Measurements from ENCODE around the gene ACOX3.

The ACOX3 gene

DNA sequence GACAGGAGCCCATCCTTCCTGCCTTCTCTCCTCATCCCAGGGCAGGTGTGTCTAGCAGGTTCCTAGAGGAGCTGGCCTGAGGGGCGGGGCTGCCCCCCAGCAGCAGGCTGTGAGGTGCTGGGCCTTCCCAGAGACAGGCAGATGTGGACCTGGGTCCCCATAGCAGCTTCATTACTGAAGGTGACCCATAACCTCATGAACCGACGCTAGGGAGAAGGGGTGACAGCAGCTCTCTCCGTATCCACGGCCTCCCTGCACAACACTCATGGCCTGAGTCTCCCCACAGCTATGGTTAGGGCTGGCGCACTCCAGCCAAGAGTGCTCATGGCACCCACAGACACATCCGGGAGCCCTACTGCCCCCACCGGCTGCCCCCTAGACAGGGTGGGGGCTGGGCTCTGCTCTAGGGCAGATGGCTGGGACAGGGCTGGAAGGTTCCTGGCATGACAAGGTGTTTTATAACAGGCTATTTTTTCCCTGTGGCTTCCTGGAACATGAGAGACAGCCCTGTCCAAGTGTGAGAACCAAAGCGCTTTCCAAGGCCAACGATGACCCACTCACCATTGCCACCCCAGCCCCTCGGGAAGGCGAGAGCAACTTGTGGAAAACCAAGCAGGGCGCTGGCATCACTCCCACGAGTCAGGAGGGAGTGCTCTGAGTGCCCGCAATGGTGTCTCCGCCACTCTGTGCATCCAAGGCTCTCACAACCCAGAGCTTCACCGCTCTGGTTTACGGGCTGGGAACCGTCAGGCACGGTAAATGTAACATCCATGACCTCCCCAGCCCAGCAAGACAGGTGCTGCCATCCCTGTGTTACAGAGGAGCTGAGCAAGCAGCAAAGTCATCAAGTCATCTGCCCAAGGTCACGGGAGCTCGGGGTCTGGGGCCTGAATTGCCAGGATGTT is 59.8 kb downstream of the ACOX3 start:
- no peaks in the 10 kb centered on the region for H3K79me1 ChIP-seq (ENCODE audit: low read depth, low read length)
- H2BK120ac ChIP-seq (ENCODE audit: low read depth, low read length) = no peak overlapping the region
- H3K18ac ChIP-seq (ENCODE audit: low read length) = peak overlapping the region; percentile 24
- no peaks in the 10 kb centered on the region for H3K9me3 ChIP-seq (replicated peaks in 1 of 2; ENCODE audit: control insufficient read depth in 2 of 2, insufficient read depth in 1 of 2, low read depth in 1 of 2, low read length in 2 of 2)
- H2BK5ac ChIP-seq (ENCODE audit: low read length) = no peak overlapping the region
- no peaks in the 10 kb centered on the region for H3K27me3 ChIP-seq (ENCODE audit: control insufficient read depth in 3 of 3, insufficient read depth in 3 of 3, low read depth in 1 of 3, low read length in 3 of 3)
- H3K4me1 ChIP-seq (ENCODE audit: control insufficient read depth in 2 of 2, insufficient read depth in 1 of 2, low read depth in 1 of 2, low read length in 2 of 2) = peaks cover 0 to 2% of the 10 kb centered on the region in 2 donors
- peak overlapping the region; percentile 31 for H2BK12ac ChIP-seq (ENCODE audit: low read length)
- peak overlapping the region; percentile 20 for H3K23ac ChIP-seq (ENCODE audit: low read depth, low read length, poor library complexity)
- H3K36me3 ChIP-seq (replicated peaks in 1 of 2; ENCODE audit: control insufficient read depth in 2 of 2, insufficient read depth in 2 of 2, low read length in 2 of 2) = no peaks in the 10 kb centered on the region
- H3K9ac ChIP-seq (ENCODE audit: low read depth, low read length, poor library complexity) = no peak overlapping the region
- H2AFZ ChIP-seq (ENCODE audit: low read length) = no peak overlapping the region
- H3K4ac ChIP-seq (ENCODE audit: low read length) = no peak overlapping the region
- no peak overlapping the region for H3K27ac ChIP-seq (replicated peaks; ENCODE audit: low read length)
- no peak overlapping the region for H4K8ac ChIP-seq (ENCODE audit: low read depth, low read length)
- no peak overlapping the region for H4K91ac ChIP-seq (ENCODE audit: low read depth, low read length, poor library complexity)
- no CpG with 5 or more reads among the region's 22 CpGs for WGBS, 2 donors (ENCODE audit: extremely low coverage in 2 of 2, insufficient read length in 2 of 2, insufficient replicate concordance in 1 of 2)
- no peak overlapping the region for H2BK15ac ChIP-seq (ENCODE audit: low read length)
- DNase-seq (ENCODE audit: low spot score) = no peak
- H3K14ac ChIP-seq (ENCODE audit: low read length) = no peak overlapping the region
- no peak overlapping the region for H3K4me2 ChIP-seq (ENCODE audit: insufficient read depth, low read length, poor library complexity, severe bottlenecking)
- H3K4me3 ChIP-seq (ENCODE audit: low read length in 2 of 2) = no peak overlapping the region
- H2AK5ac ChIP-seq (ENCODE audit: low read depth, low read length) = peak overlapping the region; percentile 38

DNA sequence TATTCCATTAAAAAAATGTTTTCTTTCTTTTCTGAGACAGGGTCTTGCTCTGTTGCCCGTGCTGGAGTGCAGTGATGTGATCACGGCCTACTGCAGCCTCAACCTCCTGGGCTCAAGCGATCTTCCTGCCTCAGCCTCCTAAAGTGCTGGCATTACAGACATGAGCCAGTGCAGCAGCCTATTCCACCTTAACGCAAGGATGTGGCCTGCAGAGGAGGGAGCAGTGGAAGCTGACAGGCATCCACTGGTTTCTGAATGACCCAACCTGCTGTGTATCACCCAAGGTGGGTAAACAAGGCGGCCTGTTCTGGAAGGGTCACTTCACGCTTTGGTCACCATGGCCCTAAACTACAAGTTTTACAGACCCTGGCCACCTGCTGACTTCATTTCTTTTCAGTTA is 60.8 kb downstream of the ACOX3 start:
- H2AFZ ChIP-seq (ENCODE audit: low read length) = no peak overlapping the region
- no CpG with 5 or more reads among the region's 6 CpGs for WGBS, 2 donors (ENCODE audit: extremely low coverage in 2 of 2, insufficient read length in 2 of 2, insufficient replicate concordance in 1 of 2)
- H2BK12ac ChIP-seq (ENCODE audit: low read length) = no peak overlapping the region

DNA sequence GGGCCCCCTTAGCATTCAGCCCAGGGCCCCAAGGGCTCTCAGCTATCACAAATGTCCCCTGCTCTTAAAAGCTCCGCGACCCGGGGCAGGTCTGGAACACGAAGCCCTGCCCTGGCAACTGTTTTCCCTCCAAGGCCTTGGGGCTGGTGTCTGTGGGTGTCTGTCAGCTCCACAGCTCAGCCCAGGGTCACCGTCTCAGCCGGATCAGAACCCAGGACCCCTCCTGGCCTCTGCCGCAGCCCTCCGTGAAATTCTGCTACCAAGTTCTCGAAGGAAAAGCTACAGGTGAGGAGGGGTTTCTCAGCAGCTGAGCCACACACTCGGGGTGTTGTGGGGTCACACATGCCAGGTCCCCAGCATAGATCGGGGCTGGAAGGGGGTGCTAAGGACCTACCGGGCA is 61.2 kb downstream of the ACOX3 start:
- no peak overlapping the region for H4K8ac ChIP-seq (ENCODE audit: low read depth, low read length)
- WGBS, 2 donors (ENCODE audit: extremely low coverage in 2 of 2, insufficient read length in 2 of 2, insufficient replicate concordance in 1 of 2) = no CpG with 5 or more reads among the region's 12 CpGs
- peak overlapping the region; percentile 19 for H2AK5ac ChIP-seq (ENCODE audit: low read depth, low read length)

More for the DNA sequence above, 60.8 kb downstream of the ACOX3 start:
- Histone ChIP-seq H3K4me3 (ENCODE audit: low read length in 2 of 2) (no peak overlapping the region), H3K23ac (ENCODE audit: low read depth, low read length, poor library complexity) (no peak overlapping the region), H3K4ac (ENCODE audit: low read length) (no peak overlapping the region), H4K91ac (ENCODE audit: low read depth, low read length, poor library complexity) (no peak overlapping the region), H3K9ac (ENCODE audit: low read depth, low read length, poor library complexity) (no peak overlapping the region), H3K79me1 (ENCODE audit: low read depth, low read length) (no peaks in the 10 kb centered on the region), H3K27ac (replicated peaks; ENCODE audit: low read length) (no peak overlapping the region), H3K4me2 (ENCODE audit: insufficient read depth, low read length, poor library complexity, severe bottlenecking) (no peak overlapping the region), H3K18ac (ENCODE audit: low read length) (no peak overlapping the region), H2AK5ac (ENCODE audit: low read depth, low read length) (no peak overlapping the region), H2BK120ac (ENCODE audit: low read depth, low read length) (no peak overlapping the region), H3K14ac (ENCODE audit: low read length) (no peak overlapping the region), H4K8ac (ENCODE audit: low read depth, low read length) (no peak overlapping the region), H3K27me3 (ENCODE audit: control insufficient read depth in 3 of 3, insufficient read depth in 3 of 3, low read depth in 1 of 3, low read length in 3 of 3) (no peaks in the 10 kb centered on the region), H3K4me1 (ENCODE audit: control insufficient read depth in 2 of 2, insufficient read depth in 1 of 2, low read depth in 1 of 2, low read length in 2 of 2) (peaks cover 0 to 2% of the 10 kb centered on the region in 2 donors), H2BK5ac (ENCODE audit: low read length) (no peak overlapping the region), H3K36me3 (replicated peaks in 1 of 2; ENCODE audit: control insufficient read depth in 2 of 2, insufficient read depth in 2 of 2, low read length in 2 of 2) (no peaks in the 10 kb centered on the region), H2BK15ac (ENCODE audit: low read length) (no peak overlapping the region), H3K9me3 (replicated peaks in 1 of 2; ENCODE audit: control insufficient read depth in 2 of 2, insufficient read depth in 1 of 2, low read depth in 1 of 2, low read length in 2 of 2) (no peaks in the 10 kb centered on the region)
- DNase-seq (ENCODE audit: low spot score) = no peak

DNA sequence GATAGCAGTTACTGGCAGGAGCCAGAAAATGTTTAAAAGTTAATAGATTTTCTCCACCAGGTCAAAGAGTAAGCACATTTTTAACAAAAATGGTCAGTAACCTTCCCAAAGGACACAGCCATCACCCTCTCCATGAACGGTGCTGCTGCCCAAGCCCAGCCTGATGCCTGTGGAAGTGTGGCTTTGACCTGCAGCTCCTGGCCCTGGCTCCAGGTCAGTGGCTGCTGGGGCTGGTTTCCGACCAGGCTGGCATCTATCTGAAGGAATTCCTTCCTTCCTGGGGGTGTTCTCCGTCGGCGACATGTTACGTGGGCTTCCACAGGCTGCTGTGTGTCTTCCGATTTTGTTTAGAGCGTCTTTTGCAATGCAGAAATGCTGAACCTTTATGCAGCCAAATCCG is 61.7 kb downstream of the ACOX3 start:
- Histone ChIP-seq H3K9me3 (replicated peaks in 1 of 2; ENCODE audit: control insufficient read depth in 2 of 2, insufficient read depth in 1 of 2, low read depth in 1 of 2, low read length in 2 of 2) (no peaks in the 10 kb centered on the region), H2AK5ac (ENCODE audit: low read depth, low read length) (no peak overlapping the region), H2BK5ac (ENCODE audit: low read length) (no peak overlapping the region), H3K4ac (ENCODE audit: low read length) (no peak overlapping the region), H3K4me3 (ENCODE audit: low read length in 2 of 2) (no peak overlapping the region), H3K9ac (ENCODE audit: low read depth, low read length, poor library complexity) (no peak overlapping the region), H3K36me3 (replicated peaks in 1 of 2; ENCODE audit: control insufficient read depth in 2 of 2, insufficient read depth in 2 of 2, low read length in 2 of 2) (no peaks in the 10 kb centered on the region), H2BK12ac (ENCODE audit: low read length) (no peak overlapping the region), H3K14ac (ENCODE audit: low read length) (no peak overlapping the region), H3K4me1 (ENCODE audit: control insufficient read depth in 2 of 2, insufficient read depth in 1 of 2, low read depth in 1 of 2, low read length in 2 of 2) (peaks cover 0 to 2% of the 10 kb centered on the region in 2 donors), H3K23ac (ENCODE audit: low read depth, low read length, poor library complexity) (no peak overlapping the region), H3K27ac (replicated peaks; ENCODE audit: low read length) (no peak overlapping the region), H4K91ac (ENCODE audit: low read depth, low read length, poor library complexity) (no peak overlapping the region), H4K8ac (ENCODE audit: low read depth, low read length) (no peak overlapping the region), H2BK120ac (ENCODE audit: low read depth, low read length) (no peak overlapping the region), H3K27me3 (ENCODE audit: control insufficient read depth in 3 of 3, insufficient read depth in 3 of 3, low read depth in 1 of 3, low read length in 3 of 3) (no peaks in the 10 kb centered on the region), H2AFZ (ENCODE audit: low read length) (no peak overlapping the region), H2BK15ac (ENCODE audit: low read length) (no peak overlapping the region), H3K18ac (ENCODE audit: low read length) (peak overlapping the region; percentile 11), H3K4me2 (ENCODE audit: insufficient read depth, low read length, poor library complexity, severe bottlenecking) (no peak overlapping the region), H3K79me1 (ENCODE audit: low read depth, low read length) (no peaks in the 10 kb centered on the region)
- no peak for DNase-seq (ENCODE audit: low spot score)
- no CpG with 5 or more reads among the region's 9 CpGs for WGBS, 2 donors (ENCODE audit: extremely low coverage in 2 of 2, insufficient read length in 2 of 2, insufficient replicate concordance in 1 of 2)

More for the DNA sequence above, 61.2 kb downstream of the ACOX3 start:
- H3K9ac ChIP-seq (ENCODE audit: low read depth, low read length, poor library complexity) = no peak overlapping the region
- H3K79me1 ChIP-seq (ENCODE audit: low read depth, low read length) = no peaks in the 10 kb centered on the region
- peaks cover 0 to 2% of the 10 kb centered on the region in 2 donors for H3K4me1 ChIP-seq (ENCODE audit: control insufficient read depth in 2 of 2, insufficient read depth in 1 of 2, low read depth in 1 of 2, low read length in 2 of 2)
- H3K9me3 ChIP-seq (replicated peaks in 1 of 2; ENCODE audit: control insufficient read depth in 2 of 2, insufficient read depth in 1 of 2, low read depth in 1 of 2, low read length in 2 of 2) = no peaks in the 10 kb centered on the region
- no peak overlapping the region for H2BK12ac ChIP-seq (ENCODE audit: low read length)
- no peak overlapping the region for H3K4ac ChIP-seq (ENCODE audit: low read length)
- H3K4me3 ChIP-seq (ENCODE audit: low read length in 2 of 2) = no peak overlapping the region
- no peak overlapping the region for H4K91ac ChIP-seq (ENCODE audit: low read depth, low read length, poor library complexity)
- no peak overlapping the region for H2BK15ac ChIP-seq (ENCODE audit: low read length)
- H3K18ac ChIP-seq (ENCODE audit: low read length) = peak overlapping the region; percentile 56
- H2BK120ac ChIP-seq (ENCODE audit: low read depth, low read length) = no peak overlapping the region
- H2AFZ ChIP-seq (ENCODE audit: low read length) = no peak overlapping the region
- no peak overlapping the region for H3K14ac ChIP-seq (ENCODE audit: low read length)
- H3K23ac ChIP-seq (ENCODE audit: low read depth, low read length, poor library complexity) = no peak overlapping the region
- no peak overlapping the region for H2BK5ac ChIP-seq (ENCODE audit: low read length)
- H3K4me2 ChIP-seq (ENCODE audit: insufficient read depth, low read length, poor library complexity, severe bottlenecking) = no peak overlapping the region
- no peaks in the 10 kb centered on the region for H3K27me3 ChIP-seq (ENCODE audit: control insufficient read depth in 3 of 3, insufficient read depth in 3 of 3, low read depth in 1 of 3, low read length in 3 of 3)
- no peak for DNase-seq (ENCODE audit: low spot score)
- H3K27ac ChIP-seq (replicated peaks; ENCODE audit: low read length) = no peak overlapping the region
- H3K36me3 ChIP-seq (replicated peaks in 1 of 2; ENCODE audit: control insufficient read depth in 2 of 2, insufficient read depth in 2 of 2, low read length in 2 of 2) = no peaks in the 10 kb centered on the region

Data from neuronal stem cell (in vitro differentiated cells).